IPS-20b (cell line): ENCODE data around the gene RPTOR.

ENCODE experiments used
- H3K27ac ChIP-seq: one replicate; pipeline ENCODE4 v1.5.1; 2013; ENCODE audit warnings: low read length
- H3K27me3 ChIP-seq: 2 replicates; pipeline ENCODE4 v1.6.1; 2013; ENCODE audit warnings: mild to moderate bottlenecking, low read length, inconsistent platforms; ENCODE audit not compliant: insufficient read depth
- H3K36me3 ChIP-seq: 2 replicates; pipeline ENCODE4 v1.6.1; 2013; ENCODE audit warnings: low read depth, mild to moderate bottlenecking, inconsistent platforms, low read length, moderate library complexity; ENCODE audit not compliant: insufficient read depth
- H3K4me1 ChIP-seq: 2 replicates; pipeline ENCODE4 v1.6.1; 2013; ENCODE audit warnings: mild to moderate bottlenecking, control low read depth, inconsistent platforms, low read length, moderate library complexity; ENCODE audit not compliant: insufficient read depth
- H3K4me3 ChIP-seq: 2 replicates; pipeline ENCODE4 v1.5.1; 2013; ENCODE audit warnings: mild to moderate bottlenecking, low read length, inconsistent platforms
- H3K9ac ChIP-seq: 2 replicates; pipeline ENCODE4 v1.6.1; 2013; ENCODE audit warnings: low read depth, mild to moderate bottlenecking, inconsistent platforms, low read length, moderate library complexity
- H3K9me3 ChIP-seq: 2 replicates; pipeline ENCODE4 v1.6.1; 2013; ENCODE audit warnings: mild to moderate bottlenecking, low read depth, low read length, inconsistent platforms; ENCODE audit not compliant: insufficient read depth

RPTOR gene

GRCh38 chr17:80964544-80964856, 419.9 kb downstream of the RPTOR start:
- Histone ChIP-seq H3K4me3 (no peak overlapping the region), H3K27ac (no peak overlapping the region), H3K9me3 (no peaks in the 10 kb centered on the region), H3K9ac (no peak overlapping the region), H3K4me1 (no peaks in the 10 kb centered on the region), H3K27me3 (no peaks in the 10 kb centered on the region), H3K36me3 (no peaks in the 10 kb centered on the region)

GRCh38 chr17:80964859-80965580, 420.4 kb downstream of the RPTOR start:
- no peaks in the 10 kb centered on the region for H3K36me3 ChIP-seq
- H3K27ac ChIP-seq = no peak overlapping the region
- H3K9ac ChIP-seq = no peak overlapping the region
- H3K4me1 ChIP-seq = no peaks in the 10 kb centered on the region
- H3K4me3 ChIP-seq = no peak overlapping the region
- H3K27me3 ChIP-seq = no peaks in the 10 kb centered on the region
- no peaks in the 10 kb centered on the region for H3K9me3 ChIP-seq

- Histone ChIP-seq H3K4me3 (no peak overlapping the region), H3K4me1 (no peaks in the 10 kb centered on the region), H3K27ac (no peak overlapping the region), H3K9ac (no peak overlapping the region), H3K36me3 (no peaks in the 10 kb centered on the region), H3K27me3 (no peaks in the 10 kb centered on the region), H3K9me3 (no peaks in the 10 kb centered on the region)
These were observed 421.0 kb downstream of the RPTOR start for GRCh38 chr17:80965606-80966005.

GRCh38 chr17:80967404-80967872, 422.8 kb downstream of the RPTOR start:
- Histone ChIP-seq H3K4me1 (no peaks in the 10 kb centered on the region), H3K9ac (no peak overlapping the region), H3K27ac (no peak overlapping the region)

GRCh38 chr17:80968602-80969029, 424.0 kb downstream of the RPTOR start:
- no peaks in the 10 kb centered on the region for H3K9me3 ChIP-seq
- H3K4me3 ChIP-seq = no peak overlapping the region
- no peaks in the 10 kb centered on the region for H3K36me3 ChIP-seq
- H3K4me1 ChIP-seq = no peaks in the 10 kb centered on the region
- no peak overlapping the region for H3K27ac ChIP-seq
- no peaks in the 10 kb centered on the region for H3K27me3 ChIP-seq
- no peak overlapping the region for H3K9ac ChIP-seq

More at GRCh38 chr17:80967404-80967872, 422.8 kb downstream of the RPTOR start:
- no peak overlapping the region for H3K4me3 ChIP-seq
- H3K9me3 ChIP-seq = no peaks in the 10 kb centered on the region
- no peaks in the 10 kb centered on the region for H3K27me3 ChIP-seq
- no peaks in the 10 kb centered on the region for H3K36me3 ChIP-seq

DNA sequence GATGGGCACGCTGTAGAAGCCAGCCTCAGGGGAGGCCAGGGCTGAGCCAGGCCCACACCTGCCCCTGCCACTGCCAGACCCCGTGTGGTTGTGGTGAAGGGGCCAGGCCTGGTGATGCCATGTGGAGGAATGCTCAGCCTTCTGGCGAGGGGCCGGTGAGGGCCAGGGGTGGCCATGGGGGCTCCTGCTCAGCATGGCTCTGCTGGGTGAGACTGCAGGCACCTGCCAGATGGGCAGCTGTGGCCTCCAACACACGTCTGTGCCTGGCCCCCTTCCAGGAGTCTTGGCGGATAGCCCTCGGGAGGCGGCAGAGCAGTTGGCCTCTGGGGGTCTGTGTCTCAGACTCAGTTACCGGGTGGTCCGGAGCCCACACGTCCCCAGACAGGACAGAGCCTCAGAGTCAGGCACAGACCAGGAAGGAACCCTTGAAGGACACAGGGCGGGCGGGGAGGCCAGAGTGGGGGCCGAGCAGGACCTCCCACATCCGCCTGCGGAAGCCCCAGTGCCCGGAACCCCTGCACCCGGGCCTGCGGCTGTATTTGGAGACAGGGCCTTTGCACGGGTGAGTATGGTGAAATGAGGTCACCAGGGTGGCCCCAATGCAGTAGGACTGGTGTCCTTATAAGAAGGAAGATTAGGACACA, 424.5 kb downstream of the RPTOR start:
- no peaks in the 10 kb centered on the region for H3K4me1 ChIP-seq
- H3K9me3 ChIP-seq = no peaks in the 10 kb centered on the region
- no peak overlapping the region for H3K27ac ChIP-seq
- no peak overlapping the region for H3K4me3 ChIP-seq
- H3K9ac ChIP-seq = no peak overlapping the region
- no peaks in the 10 kb centered on the region for H3K27me3 ChIP-seq
- no peaks in the 10 kb centered on the region for H3K36me3 ChIP-seq

GRCh38 chr17:80969674-80970043, 425.0 kb downstream of the RPTOR start:
- H3K36me3 ChIP-seq = no peaks in the 10 kb centered on the region
- H3K9me3 ChIP-seq = no peaks in the 10 kb centered on the region
- no peak overlapping the region for H3K4me3 ChIP-seq
- H3K9ac ChIP-seq = no peak overlapping the region
- H3K27ac ChIP-seq = no peak overlapping the region
- no peaks in the 10 kb centered on the region for H3K27me3 ChIP-seq
- no peaks in the 10 kb centered on the region for H3K4me1 ChIP-seq

GRCh38 chr17:80970044-80970761, 425.6 kb downstream of the RPTOR start:
- H3K27me3 ChIP-seq = no peaks in the 10 kb centered on the region
- no peaks in the 10 kb centered on the region for H3K36me3 ChIP-seq
- H3K4me1 ChIP-seq = no peaks in the 10 kb centered on the region
- no peaks in the 10 kb centered on the region for H3K9me3 ChIP-seq
- H3K4me3 ChIP-seq = no peak overlapping the region
- H3K9ac ChIP-seq = no peak overlapping the region
- no peak overlapping the region for H3K27ac ChIP-seq

GRCh38 chr17:80970762-80971703, 426.4 kb downstream of the RPTOR start:
- Histone ChIP-seq H3K9ac (no peak overlapping the region), H3K9me3 (no peaks in the 10 kb centered on the region), H3K4me3 (no peak overlapping the region), H3K36me3 (no peaks in the 10 kb centered on the region), H3K27ac (no peak overlapping the region), H3K4me1 (no peaks in the 10 kb centered on the region), H3K27me3 (no peaks in the 10 kb centered on the region)

DNA sequence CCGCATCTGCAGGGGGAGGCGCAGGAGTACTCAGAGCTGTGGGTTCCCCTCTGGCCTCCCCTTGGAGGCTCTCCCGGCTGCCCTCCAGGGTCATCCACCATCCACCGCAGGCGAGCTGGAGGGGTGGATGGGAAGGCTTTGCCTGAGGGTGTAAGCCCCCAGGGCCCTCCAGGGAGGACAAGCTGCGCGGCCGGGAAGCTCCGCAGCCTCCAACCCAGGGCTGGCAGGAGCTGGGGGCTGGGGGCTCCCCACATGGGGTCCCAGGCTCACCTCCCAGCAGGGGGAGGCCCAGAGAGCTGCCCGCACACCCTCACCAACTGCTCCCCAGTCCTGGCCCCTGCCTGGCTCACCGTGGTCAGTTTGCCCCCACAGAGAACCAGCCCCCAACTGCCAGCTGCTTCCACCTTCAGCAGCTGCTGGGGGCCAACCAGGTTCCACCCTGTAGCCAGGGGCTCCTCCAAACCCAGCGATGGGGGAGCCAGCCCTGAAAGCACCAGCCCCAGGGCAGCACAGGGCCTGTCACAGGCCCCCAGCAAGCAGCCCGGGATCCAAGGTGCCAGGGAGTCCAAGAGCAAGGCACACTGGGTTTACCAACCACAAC, 427.2 kb downstream of the RPTOR start:
- Histone ChIP-seq H3K27me3 (no peaks in the 10 kb centered on the region), H3K4me1 (no peaks in the 10 kb centered on the region), H3K27ac (no peak overlapping the region), H3K36me3 (no peaks in the 10 kb centered on the region), H3K9me3 (no peaks in the 10 kb centered on the region), H3K4me3 (no peak overlapping the region), H3K9ac (no peak overlapping the region)

- no peak overlapping the region for H3K9ac ChIP-seq
- no peaks in the 10 kb centered on the region for H3K36me3 ChIP-seq
- peaks cover 8% of the 10 kb centered on the region for H3K27me3 ChIP-seq
- no peak overlapping the region for H3K4me3 ChIP-seq
- no peaks in the 10 kb centered on the region for H3K4me1 ChIP-seq
- no peak overlapping the region for H3K27ac ChIP-seq
- no peaks in the 10 kb centered on the region for H3K9me3 ChIP-seq
These were observed 432.1 kb downstream of the RPTOR start for GRCh38 chr17:80976701-80977100.
